AG09309 (cell line): ENCODE data around the gene CAMK2N1.

ENCODE experiments used
- DNase-seq: peaks from one replicate; pipeline ENCODE4 v3.0.0-alpha.2; 2010; ENCODE audit warnings: low read depth
- H3K4me3 ChIP-seq: 2 replicates; pipeline ENCODE4 v1.5.1; 2011; ENCODE audit warnings: mild to moderate bottlenecking, low read depth, low read length, moderate library complexity; ENCODE audit not compliant: control insufficient read depth
- CTCF ChIP-seq: IDR thresholded peaks from 2 replicates; pipeline ENCODE4 v1.5.1; 2011; ENCODE audit warnings: mild to moderate bottlenecking, low read depth, low read length, inconsistent platforms; ENCODE audit not compliant: insufficient read depth, control insufficient read depth; ENCODE audit errors: missing control alignments

CAMK2N1 gene

GRCh38 chr1:20445956-20446355 lies 40.1 kb downstream of the CAMK2N1 start:
- no peak overlapping the region for H3K4me3 ChIP-seq
- no peak for DNase-seq

GRCh38 chr1:20443703-20444586 lies 42.1 kb downstream of the CAMK2N1 start:
- no peak for TF ChIP-seq CTCF
- H3K4me3 ChIP-seq: no peak overlapping the region

More at GRCh38 chr1:20445956-20446355, 40.1 kb downstream of the CAMK2N1 start:
- TF ChIP-seq CTCF: no peak

GRCh38 chr1:20442920-20443625 lies 42.9 kb downstream of the CAMK2N1 start:
- peak; percentile 7 for DNase-seq
- no peak overlapping the region for H3K4me3 ChIP-seq
- no peak for TF ChIP-seq CTCF

More at GRCh38 chr1:20443703-20444586, 42.1 kb downstream of the CAMK2N1 start:
- no peak for DNase-seq

- DNase-seq: no peak
- no peak for TF ChIP-seq CTCF
- H3K4me3 ChIP-seq: no peak overlapping the region
Measured at GRCh38 chr1:20440785-20441200, 45.2 kb downstream of the CAMK2N1 start.

GRCh38 chr1:20439282-20439681 lies 46.7 kb downstream of the CAMK2N1 start:
- peak; percentile 3 for DNase-seq
- no peak overlapping the region for H3K4me3 ChIP-seq
- TF ChIP-seq CTCF: no peak

- DNase-seq: no peak
- H3K4me3 ChIP-seq: no peak overlapping the region
- TF ChIP-seq CTCF: no peak
Measured at GRCh38 chr1:20437640-20438039, 48.4 kb downstream of the CAMK2N1 start.
